NB4 (cell line): ENCODE measurements around the gene ATG5.

Experiments used
- MYC ChIP-seq: IDR thresholded peaks from 2 replicates; pipeline ENCODE4 v1.6.1; 2011; ENCODE audit warnings: low read depth, low read length
- POLR2A ChIP-seq: IDR thresholded peaks from 2 replicates; pipeline ENCODE4 v1.6.1; 2011; ENCODE audit warnings: mild to moderate bottlenecking; ENCODE audit not compliant: insufficient read length; ENCODE audit errors: extremely low read depth
- TF ChIP-seq, protein P1 (sequence below): IDR thresholded peaks from one replicate; pipeline ENCODE4 v1.5.1; 2012; ENCODE audit warnings: low read depth, low read length
- TF ChIP-seq, protein P2 (sequence below): IDR thresholded peaks from 2 replicates; pipeline ENCODE4 v1.6.1; 2011; ENCODE audit warnings: low read depth, low read length

DNA sequence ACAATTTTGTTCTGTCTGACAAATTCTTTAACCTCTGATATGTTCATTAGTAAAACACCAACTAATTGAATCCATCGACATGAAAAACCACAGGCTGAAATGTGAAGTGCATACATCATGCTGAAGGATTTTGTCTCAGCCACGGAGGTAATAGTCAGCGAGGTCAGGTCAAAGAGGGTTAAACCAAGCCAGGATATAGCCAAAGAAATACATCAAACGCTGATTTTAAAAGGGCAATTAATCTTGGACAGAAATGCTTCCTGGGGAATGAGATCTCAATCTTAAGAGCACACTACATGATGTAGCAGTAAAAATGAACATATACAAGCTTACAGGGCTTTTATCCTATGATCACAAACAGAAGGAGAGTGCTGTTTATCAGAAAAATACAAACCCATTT, 132.7 kb downstream of the ATG5 start:
- TF ChIP-seq, protein P1, sequence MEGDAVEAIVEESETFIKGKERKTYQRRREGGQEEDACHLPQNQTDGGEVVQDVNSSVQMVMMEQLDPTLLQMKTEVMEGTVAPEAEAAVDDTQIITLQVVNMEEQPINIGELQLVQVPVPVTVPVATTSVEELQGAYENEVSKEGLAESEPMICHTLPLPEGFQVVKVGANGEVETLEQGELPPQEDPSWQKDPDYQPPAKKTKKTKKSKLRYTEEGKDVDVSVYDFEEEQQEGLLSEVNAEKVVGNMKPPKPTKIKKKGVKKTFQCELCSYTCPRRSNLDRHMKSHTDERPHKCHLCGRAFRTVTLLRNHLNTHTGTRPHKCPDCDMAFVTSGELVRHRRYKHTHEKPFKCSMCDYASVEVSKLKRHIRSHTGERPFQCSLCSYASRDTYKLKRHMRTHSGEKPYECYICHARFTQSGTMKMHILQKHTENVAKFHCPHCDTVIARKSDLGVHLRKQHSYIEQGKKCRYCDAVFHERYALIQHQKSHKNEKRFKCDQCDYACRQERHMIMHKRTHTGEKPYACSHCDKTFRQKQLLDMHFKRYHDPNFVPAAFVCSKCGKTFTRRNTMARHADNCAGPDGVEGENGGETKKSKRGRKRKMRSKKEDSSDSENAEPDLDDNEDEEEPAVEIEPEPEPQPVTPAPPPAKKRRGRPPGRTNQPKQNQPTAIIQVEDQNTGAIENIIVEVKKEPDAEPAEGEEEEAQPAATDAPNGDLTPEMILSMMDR: no peak
- TF ChIP-seq MYC (no peak), POLR2A (no peak)
- TF ChIP-seq, protein P2, sequence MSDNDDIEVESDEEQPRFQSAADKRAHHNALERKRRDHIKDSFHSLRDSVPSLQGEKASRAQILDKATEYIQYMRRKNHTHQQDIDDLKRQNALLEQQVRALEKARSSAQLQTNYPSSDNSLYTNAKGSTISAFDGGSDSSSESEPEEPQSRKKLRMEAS: no peak
